DOHH2 (cell line): ENCODE measurements around the gene ZFAND4.

Experiments used
- CTCF ChIP-seq: fragments of 200-600 bp; sonication (generic); IDR thresholded peaks from one replicate; pipeline ENCODE4 v1.5.1; 2014; ENCODE audit warnings: antibody characterized with exemption, mild to moderate bottlenecking, low read depth, low read length; ENCODE audit not compliant: poor library complexity, severe bottlenecking
- EZH2phosphoT487 ChIP-seq: fragments of 200-600 bp; sonication (generic); IDR thresholded peaks from 2 replicates; pipeline ENCODE4 v1.6.1; 2017; ENCODE audit warnings: borderline replicate concordance, mild to moderate bottlenecking, antibody characterized with exemption, low read length, moderate library complexity, mixed read lengths

GRCh38 chr10:45627412-45628048 lies 45.0 kb downstream of the ZFAND4 start:
- TF ChIP-seq CTCF, result no peak
- no peak for TF ChIP-seq EZH2phosphoT487
